NT2/D1 (cell line): ENCODE data around the gene CAMK1D.

Experiments
- YY1 ChIP-seq: IDR thresholded peaks from 2 replicates; pipeline ENCODE4 v1.6.1; 2011; ENCODE audit not compliant: insufficient read length, insufficient read depth
- ZNF274 ChIP-seq: IDR thresholded peaks from 2 replicates; pipeline ENCODE4 v1.6.1; 2011; ENCODE audit warnings: mild to moderate bottlenecking, low read depth, low read length

GRCh38 chr10:12474727-12475412 is 125.5 kb downstream of the CAMK1D start:
- TF ChIP-seq YY1 = no peak
- no peak for TF ChIP-seq ZNF274
